K562 (cell line): ENCODE data around the gene CFAP70.

Source experiments
- BCL6 ChIP-seq: fragments of 250-450 bp; sonication (Bioruptor Pico); IDR thresholded peaks from 2 replicates; pipeline ENCODE4 v1.4.0; 2020
- CTCF ChIP-seq, 3 experiments: IDR thresholded peaks in 2 of 3; conservative IDR thresholded peaks in 1 of 3; 2 replicates each; pipeline ENCODE4 v1.5.1; 2011 to 2012; ENCODE audit warnings: low read length in 3 of 3, mild to moderate bottlenecking in 3 of 3, control low read depth in 2 of 3, improper control_type of control experiment in 1 of 3, inconsistent platforms in 1 of 3, low read depth in 1 of 3, mixed read lengths in 1 of 3, moderate library complexity in 1 of 3; ENCODE audit not compliant: insufficient read depth in 2 of 3
- EP300 ChIP-seq: IDR thresholded peaks from 2 replicates; pipeline ENCODE4 v1.6.1; 2012; ENCODE audit warnings: low read length, improper control_type of control experiment
- EZH2 ChIP-seq: IDR thresholded peaks from 2 replicates; pipeline ENCODE4 v1.6.1; 2012; ENCODE audit warnings: low read depth, mild to moderate bottlenecking, inconsistent platforms, low read length, borderline replicate concordance
- GTF2E2 ChIP-seq: fragments of 200-800 bp; sonication (Bioruptor generic); IDR thresholded peaks from 2 replicates; pipeline ENCODE4 v1.6.1; 2016; ENCODE audit warnings: missing genetic modification characterization, missing compliant biosample characterization
- HMGXB4 ChIP-seq: sonication (generic); formaldehyde crosslinking; IDR thresholded peaks from 2 replicates; pipeline ENCODE4 v1.8.1; 2023; ENCODE audit warnings: mild to moderate bottlenecking, missing genetic modification reagents
- POLR2A ChIP-seq: fragments of 450-650 bp; conservative IDR thresholded peaks from 2 replicates; pipeline ENCODE4 v1.6.1; 2016
- PREB ChIP-seq: sonication (generic); formaldehyde crosslinking; IDR thresholded peaks from 2 replicates; pipeline ENCODE4 v1.8.1; 2023; ENCODE audit warnings: mild to moderate bottlenecking, missing genetic modification reagents
- SIRT6 ChIP-seq: IDR thresholded peaks from one replicate; pipeline ENCODE4 v1.6.1; 2012; ENCODE audit warnings: low read depth, mild to moderate bottlenecking, control low read depth, inconsistent platforms, low read length, moderate library complexity
- TCF7 ChIP-seq: sonication (generic); IDR thresholded peaks from 2 replicates; pipeline ENCODE4 v1.6.1; 2016; ENCODE audit warnings: antibody characterized with exemption, borderline replicate concordance
- ZBTB7A ChIP-seq: IDR thresholded peaks from 2 replicates; pipeline ENCODE4 v1.6.1; 2011; ENCODE audit warnings: low read depth, mild to moderate bottlenecking, low read length, moderate library complexity, borderline replicate concordance; ENCODE audit not compliant: control insufficient read depth

- TF ChIP-seq ZBTB7A (no peak), CTCF (IDR thresholded peaks at IDR 0.05 in 2 of 3, conservative IDR thresholded peaks at IDR 0.05 in 1 of 3; ENCODE audit: insufficient read depth in 2 of 3, low read depth in 1 of 3, low read length in 3 of 3) (no peak), GTF2E2 (tag) (no peak), EP300 (no peak), BCL6 (no peak), PREB (CRISPR knock-in tag) (no peak), TCF7 (no peak), SIRT6 (no peak), POLR2A (no peak), EZH2 (no peak), HMGXB4 (CRISPR knock-in tag) (no peak)
Observed at GRCh38 chr10:73210395-73211105, 148.1 kb downstream of the CFAP70 start.
